Testis (tissue), 3 donors: Measurements from ENCODE around the gene CRACDL. TPM values are rescaled to one million over a fixed set of nuclear protein-coding genes. Genes with fewer than 3 reads are reported as not detected.

Experiments
- DNase-seq: peaks from one replicate; pipeline ENCODE4 v3.0.0-alpha.2; 2019
- H3K27ac ChIP-seq, 2 donors: fragments of 200-600 bp; sonication (generic); one replicate each; pipeline ENCODE4 v1.5.1; 2019
- H3K27me3 ChIP-seq: fragments of 200-600 bp; sonication (generic); one replicate; pipeline ENCODE4 v1.5.1; 2019
- H3K36me3 ChIP-seq: fragments of 200-600 bp; sonication (generic); one replicate; pipeline ENCODE4 v1.5.1; 2017; ENCODE audit warnings: low read depth; ENCODE audit errors: missing control alignments
- H3K4me1 ChIP-seq: fragments of 200-600 bp; sonication (generic); one replicate; pipeline ENCODE4 v1.5.1; 2019
- H3K4me3 ChIP-seq, 2 donors: fragments of 200-600 bp; sonication (generic); one replicate each; pipeline ENCODE4 v1.5.1; 2017 to 2019
- H3K9me3 ChIP-seq: fragments of 200-600 bp; sonication (generic); one replicate; pipeline ENCODE4 v1.5.1; 2017
- CTCF ChIP-seq, 3 experiments: fragments of 450-650 bp in 2 of 3; fragments of 200-600 bp in 1 of 3; sonication (generic) in 1 of 3; IDR thresholded peaks; one replicate each; pipeline ENCODE4 v1.5.1; 2016 to 2019; ENCODE audit warnings: antibody characterized with exemption in 3 of 3, mild to moderate bottlenecking in 2 of 3, moderate library complexity in 1 of 3
- POLR2A ChIP-seq: fragments of 450-650 bp; IDR thresholded peaks from one replicate; pipeline ENCODE4 v1.6.1; 2017; ENCODE audit warnings: antibody characterized with exemption, mild to moderate bottlenecking, moderate library complexity
- WGBS, 2 donors: methylation state at CpG; one replicate each; pipeline ENCODE4 v1.1.5; 2018; 5-methylcytosine and 5-hydroxymethylcytosine counted together
- intact Hi-C: fragments of 100-400 bp; cut with DNase I; formaldehyde crosslinking; loops from one replicate; pipeline ENCODE4 v1.15.1; 2023; ENCODE audit warnings: low total_unique reads
- polyA plus RNA-seq: library from polyadenylated mRNA; stranded (reverse); fragments of 350-450 nt; fragmentation: Illumina TruSeq; extraction: RNeasy Lipid Tissue Mini Kit (QIAGEN cat#74804); gene quantifications from one replicate; pipeline ENCODE4 v1.2.3, GENCODE V29; 2014; ENCODE audit warnings: low read depth, low replicate concordance; ENCODE audit not compliant: insufficient read depth
- total RNA-seq, 2 donors: library from RNA; depleted of rRNA; stranded (reverse); fragments of >200 nt; gene quantifications; one replicate each; pipeline ENCODE4 v1.2.3, GENCODE V29; 2016

Gene CRACDL
- total and polyA plus RNA-seq, 3 donors from 2014 or later = 8.4 to 30.4 (median 29.1) TPM

GRCh38 chr2:98875746-98876145, 60.3 kb downstream of the CRACDL start:
- no peak overlapping the region for H3K4me3 ChIP-seq
- no peaks in the 10 kb centered on the region for H3K36me3 ChIP-seq
- H3K9me3 ChIP-seq = no peaks in the 10 kb centered on the region
- TF ChIP-seq CTCF (IDR thresholded peaks at IDR 0.05) (no peak), POLR2A (no peak)
- H3K27me3 ChIP-seq = no peaks in the 10 kb centered on the region
- 70 to 84% methylated on average over 4 of the region's 4 CpGs for WGBS, 2 donors
- no peak overlapping the region for H3K27ac ChIP-seq
- H3K4me1 ChIP-seq = no peaks in the 10 kb centered on the region
- intact Hi-C loops = no loop called here
- no peak for DNase-seq

GRCh38 chr2:98875081-98875728, 60.8 kb downstream of the CRACDL start:
- H3K27me3 ChIP-seq = no peaks in the 10 kb centered on the region
- no peak for DNase-seq
- no peaks in the 10 kb centered on the region for H3K36me3 ChIP-seq
- WGBS, 2 donors = 82 to 87% methylated on average over 14 of the region's 14 CpGs
- H3K27ac ChIP-seq = no peak overlapping the region
- TF ChIP-seq CTCF (IDR thresholded peaks at IDR 0.05) = no peak
- TF ChIP-seq POLR2A = no peak
- intact Hi-C loops = no loop called here
- no peaks in the 10 kb centered on the region for H3K4me1 ChIP-seq
- no peaks in the 10 kb centered on the region for H3K9me3 ChIP-seq
- H3K4me3 ChIP-seq = no peak overlapping the region

- 92 to 98% methylated on average over 11 of the region's 11 CpGs for WGBS, 2 donors
- Histone ChIP-seq H3K36me3 (no peaks in the 10 kb centered on the region), H3K4me3 (no peak overlapping the region), H3K9me3 (no peaks in the 10 kb centered on the region), H3K4me1 (peaks cover 6% of the 10 kb centered on the region), H3K27me3 (no peaks in the 10 kb centered on the region), H3K27ac (no peak overlapping the region)
- no peak for TF ChIP-seq CTCF (IDR thresholded peaks at IDR 0.05)
- TF ChIP-seq POLR2A = no peak
- DNase-seq = no peak
- intact Hi-C loops = no loop called here
Measured at GRCh38 chr2:98874186-98874689, 61.8 kb downstream of the CRACDL start.

- TF ChIP-seq POLR2A (no peak), CTCF (IDR thresholded peaks at IDR 0.05) (no peak)
- 82 to 88% methylated on average over 10 of the region's 10 CpGs for WGBS, 2 donors
- no peaks in the 10 kb centered on the region for H3K9me3 ChIP-seq
- no peaks in the 10 kb centered on the region for H3K36me3 ChIP-seq
- H3K27ac ChIP-seq = no peak overlapping the region
- no peak overlapping the region for H3K4me3 ChIP-seq
- H3K4me1 ChIP-seq = peaks cover 6% of the 10 kb centered on the region
- no peaks in the 10 kb centered on the region for H3K27me3 ChIP-seq
- no peak for DNase-seq
- intact Hi-C loops = no loop called here
Measured at GRCh38 chr2:98872526-98872925, 63.5 kb downstream of the CRACDL start.

- intact Hi-C loops = no loop called here
- 76 to 86% methylated on average over 2 of the region's 2 CpGs for WGBS, 2 donors
- no peak for DNase-seq
- Histone ChIP-seq H3K27ac (no peak overlapping the region), H3K27me3 (no peaks in the 10 kb centered on the region), H3K4me3 (no peak overlapping the region), H3K4me1 (peaks cover 6% of the 10 kb centered on the region), H3K9me3 (no peaks in the 10 kb centered on the region), H3K36me3 (no peaks in the 10 kb centered on the region)
- TF ChIP-seq POLR2A (no peak), CTCF (IDR thresholded peaks at IDR 0.05) (no peak)
Measured at GRCh38 chr2:98871506-98871905, 64.5 kb downstream of the CRACDL start.
